ENCODE data around the gene AMELX.

GRCh38 chrX:11311706-11312105 is 18.5 kb downstream of the AMELX start:
- TF ChIP-seq CTCF (IDR thresholded peaks at IDR 0.05) (no peak), POLR2A (IDR thresholded peaks at IDR 0.05) (no peak), POLR2AphosphoS5 (IDR thresholded peaks at IDR 0.05) (no peak)
